Uterine smooth muscle cell (primary cell): Measurements from ENCODE around the gene ROCK1. TPM values are rescaled to one million over a fixed set of nuclear protein-coding genes. Genes with fewer than 3 reads are reported as not detected.

Source experiments
- total RNA-seq: library from RNA; depleted of rRNA; stranded (reverse); fragments of >200 nt; gene quantifications from 2 replicates; pipeline ENCODE4 v1.2.3, GENCODE V29; 2014

Gene ROCK1
- total RNA-seq: 46.7 and 51.2 TPM in 2 replicates

DNA sequence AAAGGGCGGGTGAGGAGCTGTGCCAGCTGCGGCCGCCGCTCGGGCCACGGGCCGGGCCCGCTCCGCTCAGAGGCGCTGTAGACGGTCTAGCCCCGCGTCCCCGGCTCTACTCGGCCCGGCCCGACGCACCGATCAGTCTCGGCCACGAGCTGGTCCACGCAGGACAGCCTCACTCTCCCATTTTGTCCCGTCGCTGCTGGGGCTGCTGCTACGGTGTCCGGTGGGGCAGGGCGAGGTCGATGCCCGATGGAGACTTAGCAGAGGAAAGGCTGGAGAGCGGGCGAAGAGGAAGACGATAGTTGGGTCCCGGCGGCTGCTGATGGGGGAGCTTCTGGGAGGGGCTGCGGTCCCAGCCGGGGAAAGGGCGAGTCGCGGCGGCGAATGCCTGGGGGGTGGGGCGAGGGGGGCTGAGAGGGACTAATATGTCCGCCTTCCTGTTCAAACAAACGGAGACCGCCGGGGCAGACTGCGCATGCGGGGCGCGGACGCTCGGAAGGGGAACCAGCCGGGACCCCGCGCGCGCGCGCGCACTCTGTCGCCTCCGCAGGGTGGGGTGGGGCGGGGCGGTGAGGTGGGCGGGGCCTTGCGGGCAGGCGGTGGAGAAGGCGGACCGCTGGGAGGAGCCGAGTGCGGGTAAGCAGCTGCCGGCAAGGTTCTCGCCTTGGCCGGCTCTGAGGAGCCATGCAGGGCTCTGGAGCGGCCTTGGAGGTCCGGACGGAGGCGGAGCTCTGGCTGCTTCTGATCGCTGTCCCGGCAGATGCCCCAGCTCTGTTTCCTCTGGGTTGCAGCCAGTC is at the start of gene ROCK1:
TSS of gene ROCK1 (minus strand) at position 468 of the 794 bp plus-strand sequence. CDS start 903 bp downstream, outside the sequence.

Other genes starting within 250 kb of the ROCK1 start
- 4.2 and 5.0 TPM in 2 replicates for gene GREB1L, start 130.4 kb upstream of the ROCK1 start, total RNA-seq